ENCODE measurements around the gene WNT1. TPM values are rescaled to one million over a fixed set of nuclear protein-coding genes. Genes with fewer than 3 reads are reported as not detected.
A peak's percentile ranks its signal among the peaks of the same experiment; 100 is the strongest.

WNT1 gene
- total RNA-seq, 1 donor from 2014 or later: not detected

DNA sequence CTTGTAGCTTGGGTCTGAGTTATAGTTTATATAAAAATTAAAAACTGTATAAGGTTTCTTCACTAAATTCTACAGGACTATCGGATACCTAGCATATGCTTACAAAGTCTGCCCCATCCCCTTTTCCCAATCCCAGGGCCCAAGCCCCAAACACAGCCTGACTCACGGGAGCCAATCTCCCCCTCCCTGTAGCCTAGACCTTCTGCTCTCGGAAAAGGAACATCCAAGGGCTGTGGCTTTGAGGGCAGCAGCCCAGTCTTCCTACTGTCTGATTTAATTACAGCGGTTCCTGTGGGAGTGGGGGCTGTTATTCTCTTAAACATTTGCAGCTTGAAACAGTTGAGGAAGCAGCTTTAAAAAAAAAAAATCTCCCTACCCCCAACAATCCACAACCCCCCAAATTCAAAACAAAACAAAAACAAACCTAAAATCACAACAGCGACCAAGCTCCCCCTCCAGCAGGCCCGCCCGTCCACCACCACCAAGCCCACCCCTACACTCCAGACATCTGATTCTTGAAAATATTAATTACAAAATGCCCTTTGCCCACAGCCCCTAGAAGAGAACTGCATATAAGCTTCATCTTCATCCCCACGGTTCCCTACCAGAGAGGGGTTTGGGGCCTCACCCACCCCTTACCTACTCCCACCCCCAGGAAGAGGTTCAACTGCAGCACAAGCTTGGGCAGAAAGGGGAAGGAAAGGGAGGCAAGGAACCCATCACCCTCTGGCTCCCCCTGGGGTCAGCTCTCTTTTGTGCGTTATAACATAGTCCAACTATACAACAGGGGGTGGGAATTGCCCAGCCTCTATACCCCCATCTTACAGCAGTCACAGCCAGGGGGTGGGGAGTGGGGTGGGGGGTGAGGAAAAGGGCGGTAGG lies 41.6 kb downstream of the WNT1 start:
- intact Hi-C loops (cut with DNase I): no loop called here
- no peaks in the 10 kb centered on the region for H3K9me3 ChIP-seq
- DNase-seq (no peak), ATAC-seq (peak in 1 of 2 donors; percentile 5)
- peaks cover 40% of the 10 kb centered on the region for H3K36me3 ChIP-seq
- peaks cover 17% of the 10 kb centered on the region for H3K4me1 ChIP-seq
- TF ChIP-seq, protein P1, sequence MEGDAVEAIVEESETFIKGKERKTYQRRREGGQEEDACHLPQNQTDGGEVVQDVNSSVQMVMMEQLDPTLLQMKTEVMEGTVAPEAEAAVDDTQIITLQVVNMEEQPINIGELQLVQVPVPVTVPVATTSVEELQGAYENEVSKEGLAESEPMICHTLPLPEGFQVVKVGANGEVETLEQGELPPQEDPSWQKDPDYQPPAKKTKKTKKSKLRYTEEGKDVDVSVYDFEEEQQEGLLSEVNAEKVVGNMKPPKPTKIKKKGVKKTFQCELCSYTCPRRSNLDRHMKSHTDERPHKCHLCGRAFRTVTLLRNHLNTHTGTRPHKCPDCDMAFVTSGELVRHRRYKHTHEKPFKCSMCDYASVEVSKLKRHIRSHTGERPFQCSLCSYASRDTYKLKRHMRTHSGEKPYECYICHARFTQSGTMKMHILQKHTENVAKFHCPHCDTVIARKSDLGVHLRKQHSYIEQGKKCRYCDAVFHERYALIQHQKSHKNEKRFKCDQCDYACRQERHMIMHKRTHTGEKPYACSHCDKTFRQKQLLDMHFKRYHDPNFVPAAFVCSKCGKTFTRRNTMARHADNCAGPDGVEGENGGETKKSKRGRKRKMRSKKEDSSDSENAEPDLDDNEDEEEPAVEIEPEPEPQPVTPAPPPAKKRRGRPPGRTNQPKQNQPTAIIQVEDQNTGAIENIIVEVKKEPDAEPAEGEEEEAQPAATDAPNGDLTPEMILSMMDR (IDR thresholded peaks at IDR 0.05): peak; percentile 8
- H3K27me3 ChIP-seq (ENCODE audit: low read depth): no peaks in the 10 kb centered on the region
- H3K27ac ChIP-seq: peak overlapping the region; percentile 97
- peak overlapping the region; percentile 81 for H3K4me3 ChIP-seq

DNA sequence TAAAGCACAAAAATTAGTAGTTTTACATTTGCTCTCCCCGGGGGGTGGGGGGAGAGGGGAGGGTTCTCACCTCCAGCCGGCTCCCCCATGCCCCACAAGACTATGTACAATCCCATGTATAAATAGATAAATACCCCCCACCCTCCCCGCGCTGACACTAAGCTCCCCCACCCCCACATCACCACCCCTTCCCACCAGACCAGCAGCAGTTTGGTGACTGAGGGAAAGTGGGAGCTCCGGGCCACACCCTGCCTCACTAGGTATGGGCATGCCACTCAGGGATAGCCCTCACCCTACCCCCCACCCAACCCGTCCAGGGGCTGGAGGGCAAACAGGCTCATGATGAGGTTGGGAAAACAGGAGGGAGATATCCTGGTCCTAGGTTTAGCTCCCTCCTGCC lies 42.3 kb downstream of the WNT1 start:
- no peaks in the 10 kb centered on the region for H3K27me3 ChIP-seq (ENCODE audit: low read depth)
- ATAC-seq: no peak
- peaks cover 17% of the 10 kb centered on the region for H3K4me1 ChIP-seq
- H3K4me3 ChIP-seq: no peak overlapping the region
- H3K36me3 ChIP-seq: peaks cover 48% of the 10 kb centered on the region
- no peak overlapping the region for H3K27ac ChIP-seq
- DNase-seq: no peak
- TF ChIP-seq, protein P1 (IDR thresholded peaks at IDR 0.05): no peak
- no peaks in the 10 kb centered on the region for H3K9me3 ChIP-seq
- intact Hi-C loops (cut with DNase I): no loop called here

DNA sequence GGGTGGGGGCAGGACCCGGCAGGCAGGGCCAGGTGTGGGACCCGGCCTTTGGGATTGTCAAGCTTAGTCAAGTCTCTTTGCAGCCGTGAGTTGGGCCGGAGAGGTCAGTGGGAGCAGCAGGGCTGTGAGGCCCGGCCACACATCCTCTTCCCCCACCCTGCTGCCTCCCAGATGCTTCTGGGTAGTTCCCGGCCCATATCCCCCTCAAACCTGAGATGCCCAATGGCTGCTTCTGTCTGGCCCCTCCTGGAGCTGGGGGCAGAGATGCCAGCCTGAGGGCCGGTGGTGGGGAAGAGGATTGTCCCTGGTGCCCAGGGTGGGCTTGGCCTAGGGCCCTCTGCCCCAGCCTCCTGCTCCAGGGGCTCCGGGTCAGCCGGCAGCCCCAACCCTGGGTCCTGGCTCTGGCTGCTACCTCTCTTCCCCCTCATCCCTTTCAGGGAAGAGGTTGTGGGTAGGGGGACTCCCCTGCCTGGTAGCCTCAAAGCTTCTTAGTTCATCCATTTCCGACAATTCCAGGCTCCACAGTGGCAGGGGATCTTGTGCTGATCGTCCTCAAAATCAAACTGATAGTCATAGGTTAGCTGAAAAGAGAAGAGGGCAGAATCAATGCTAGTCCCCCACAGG lies 43.3 kb downstream of the WNT1 start:
- DNase-seq: no peak
- intact Hi-C loops (cut with DNase I): no loop called here
- no peak overlapping the region for H3K27ac ChIP-seq

DNA sequence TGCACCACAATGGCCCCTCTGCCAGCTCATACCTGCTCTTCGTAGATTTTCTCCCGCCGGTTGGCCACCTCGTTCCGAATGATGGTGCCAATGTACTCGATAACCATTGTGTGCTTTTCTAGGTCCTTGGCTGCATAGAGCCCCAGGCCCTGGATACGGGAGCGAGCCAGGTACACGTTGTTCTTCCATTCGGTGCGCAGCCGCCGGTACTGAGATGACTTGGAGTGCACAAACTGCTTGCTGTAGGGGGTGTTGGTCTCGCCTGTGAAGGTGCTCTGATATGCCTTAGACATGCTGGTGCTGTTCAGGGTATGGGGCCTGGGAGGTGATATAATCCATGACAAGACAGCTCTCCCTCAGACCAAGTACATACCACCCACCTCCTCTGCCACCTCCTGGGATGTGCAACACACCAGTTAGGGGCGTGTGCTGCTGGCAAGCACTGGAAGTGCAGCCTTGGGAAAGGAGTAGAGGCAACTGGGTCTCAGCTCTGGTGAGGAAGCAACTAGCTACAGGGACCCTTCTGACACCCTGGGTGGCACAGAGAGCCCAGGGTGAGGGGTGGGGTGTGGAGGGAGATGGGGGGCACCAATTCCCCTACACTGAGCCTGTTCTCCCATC lies 44.5 kb downstream of the WNT1 start:
- peaks cover 70% of the 10 kb centered on the region for H3K36me3 ChIP-seq
- H3K27ac ChIP-seq: no peak overlapping the region
- ATAC-seq (no peak), DNase-seq (no peak)
- no peaks in the 10 kb centered on the region for H3K9me3 ChIP-seq
- H3K27me3 ChIP-seq (ENCODE audit: low read depth): no peaks in the 10 kb centered on the region
- TF ChIP-seq, protein P1 (IDR thresholded peaks at IDR 0.05): no peak
- H3K4me3 ChIP-seq: no peak overlapping the region
- H3K4me1 ChIP-seq: peaks cover 8% of the 10 kb centered on the region
- intact Hi-C loops (cut with DNase I): no loop called here

More for the DNA sequence above, 43.3 kb downstream of the WNT1 start:
- TF ChIP-seq, protein P1 (IDR thresholded peaks at IDR 0.05): no peak
- peaks cover 17% of the 10 kb centered on the region for H3K4me1 ChIP-seq
- H3K27me3 ChIP-seq (ENCODE audit: low read depth): no peaks in the 10 kb centered on the region
- H3K4me3 ChIP-seq: no peak overlapping the region
- H3K9me3 ChIP-seq: no peaks in the 10 kb centered on the region
- ATAC-seq: no peak
- H3K36me3 ChIP-seq: peaks cover 57% of the 10 kb centered on the region

DNA sequence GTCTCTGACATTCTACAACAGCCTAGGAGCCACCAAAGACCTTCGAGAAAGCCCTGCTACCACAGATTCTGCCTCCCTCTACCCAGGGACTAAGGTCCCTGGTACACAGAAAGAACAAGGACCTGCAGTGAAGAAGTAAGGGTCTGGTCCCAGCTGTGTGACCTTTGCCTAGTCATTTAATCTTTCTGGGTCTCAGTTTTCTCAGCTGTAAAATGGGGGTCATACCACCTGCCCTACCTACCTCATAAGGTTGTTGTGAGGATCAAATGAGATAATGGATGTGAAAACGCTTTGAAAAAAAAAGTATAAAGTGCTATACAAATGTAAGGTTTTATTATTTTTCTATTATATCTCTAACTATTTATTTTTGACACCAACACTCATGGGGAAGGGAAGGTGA lies 45.7 kb downstream of the WNT1 start:
- TF ChIP-seq, protein P1 (IDR thresholded peaks at IDR 0.05): no peak
- H3K36me3 ChIP-seq: peaks cover 82% of the 10 kb centered on the region
- H3K27me3 ChIP-seq (ENCODE audit: low read depth): no peaks in the 10 kb centered on the region
- H3K4me1 ChIP-seq: peaks cover 4% of the 10 kb centered on the region
- no peak for DNase-seq
- no peak overlapping the region for H3K27ac ChIP-seq
- H3K9me3 ChIP-seq: no peaks in the 10 kb centered on the region
- intact Hi-C loops (cut with DNase I): no loop called here
- no peak for ATAC-seq
- H3K4me3 ChIP-seq: no peak overlapping the region
